ENCODE measurements around the gene LRIT3. TPM values are rescaled to one million over a fixed set of nuclear protein-coding genes. Genes with fewer than 3 reads are reported as not detected.

Gene LRIT3
- total RNA-seq, 1 experiment from 2014 or later: 0.11 TPM

DNA sequence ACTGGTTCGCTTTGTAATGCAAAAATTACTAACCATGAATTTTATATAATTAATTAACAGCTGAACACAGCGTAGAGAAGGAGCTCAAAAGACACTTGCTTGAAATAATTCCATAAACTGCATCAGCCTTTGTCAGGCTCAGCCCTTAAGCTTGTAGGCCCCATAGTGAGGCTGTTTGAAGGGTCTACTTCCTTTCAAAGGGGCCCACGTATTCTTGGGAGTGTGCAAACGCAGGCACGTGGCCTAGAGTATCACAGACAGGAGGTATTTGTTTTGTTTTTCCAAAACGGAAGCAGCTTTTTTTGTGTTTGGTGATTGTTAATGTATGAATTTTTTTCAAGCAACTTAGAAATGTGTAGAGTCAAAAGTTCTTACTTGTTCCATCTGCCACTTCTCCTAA lies 39.2 kb downstream of the LRIT3 start:
- Histone ChIP-seq H3K9ac (ENCODE audit: low read length) (no peak overlapping the region), H3K36me3 (ENCODE audit: low read depth, low read length) (no peaks in the 10 kb centered on the region), H3K4me1 (ENCODE audit: insufficient read depth, low read length) (no peaks in the 10 kb centered on the region), H2AFZ (ENCODE audit: low read length) (no peak overlapping the region), H3F3A (ENCODE audit: low read length, unreplicated experiment) (no peaks in the 10 kb centered on the region), H3K4me2 (ENCODE audit: low read length) (no peak overlapping the region), H3K9me2 (replicated peaks; ENCODE audit: low read length) (no peaks in the 10 kb centered on the region), H3K27me3 (ENCODE audit: low read length) (no peaks in the 10 kb centered on the region), H4K20me1 (ENCODE audit: low read length) (no peaks in the 10 kb centered on the region), H3K4me3 (ENCODE audit: low read length) (no peak overlapping the region), H3K79me2 (ENCODE audit: low read length) (no peaks in the 10 kb centered on the region), H3K27ac (ENCODE audit: low read length) (no peak overlapping the region), H3K9me3 (ENCODE audit: low read length) (no peaks in the 10 kb centered on the region)
- ATAC-seq: no peak
- ChIA-PET CTCF (no interaction called here), POLR2A (ENCODE audit: unreplicated experiment) (no interaction called here)
- DNase-seq: no peak
- TF ChIP-seq EZH2phosphoT487 (IDR thresholded peaks at IDR 0.05; ENCODE audit: borderline replicate concordance, low read length): no peak
- no peak for TF ChIP-seq EZH2 (IDR thresholded peaks at IDR 0.05; ENCODE audit: low read length, unreplicated experiment)
- TF ChIP-seq, protein P1, sequence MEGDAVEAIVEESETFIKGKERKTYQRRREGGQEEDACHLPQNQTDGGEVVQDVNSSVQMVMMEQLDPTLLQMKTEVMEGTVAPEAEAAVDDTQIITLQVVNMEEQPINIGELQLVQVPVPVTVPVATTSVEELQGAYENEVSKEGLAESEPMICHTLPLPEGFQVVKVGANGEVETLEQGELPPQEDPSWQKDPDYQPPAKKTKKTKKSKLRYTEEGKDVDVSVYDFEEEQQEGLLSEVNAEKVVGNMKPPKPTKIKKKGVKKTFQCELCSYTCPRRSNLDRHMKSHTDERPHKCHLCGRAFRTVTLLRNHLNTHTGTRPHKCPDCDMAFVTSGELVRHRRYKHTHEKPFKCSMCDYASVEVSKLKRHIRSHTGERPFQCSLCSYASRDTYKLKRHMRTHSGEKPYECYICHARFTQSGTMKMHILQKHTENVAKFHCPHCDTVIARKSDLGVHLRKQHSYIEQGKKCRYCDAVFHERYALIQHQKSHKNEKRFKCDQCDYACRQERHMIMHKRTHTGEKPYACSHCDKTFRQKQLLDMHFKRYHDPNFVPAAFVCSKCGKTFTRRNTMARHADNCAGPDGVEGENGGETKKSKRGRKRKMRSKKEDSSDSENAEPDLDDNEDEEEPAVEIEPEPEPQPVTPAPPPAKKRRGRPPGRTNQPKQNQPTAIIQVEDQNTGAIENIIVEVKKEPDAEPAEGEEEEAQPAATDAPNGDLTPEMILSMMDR (conservative IDR thresholded peaks at IDR 0.05; ENCODE audit: low read depth, low read length): no peak
- no TSS peak for BruUV-seq (replicated peaks)
- intact Hi-C loops (cut with micrococcal nuclease): no loop called here

GRCh38 chr4:109890076-109890475 lies 42.2 kb downstream of the LRIT3 start:
- no peaks in the 10 kb centered on the region for H3K4me1 ChIP-seq (ENCODE audit: insufficient read depth, low read length)
- no peaks in the 10 kb centered on the region for H4K20me1 ChIP-seq (ENCODE audit: low read length)
- intact Hi-C loops (cut with micrococcal nuclease): no loop called here
- no TSS peak for BruUV-seq (replicated peaks)
- no peak overlapping the region for H3K27ac ChIP-seq (ENCODE audit: low read length)
- no peaks in the 10 kb centered on the region for H3K9me2 ChIP-seq (replicated peaks; ENCODE audit: low read length)
- CTCF ChIA-PET: no interaction called here
- no peak overlapping the region for H3K4me2 ChIP-seq (ENCODE audit: low read length)
- POLR2A ChIA-PET (ENCODE audit: unreplicated experiment): no interaction called here
- TF ChIP-seq EZH2phosphoT487 (IDR thresholded peaks at IDR 0.05; ENCODE audit: borderline replicate concordance, low read length): no peak
- no peak for TF ChIP-seq EZH2 (IDR thresholded peaks at IDR 0.05; ENCODE audit: low read length, unreplicated experiment)
- TF ChIP-seq, protein P1 (conservative IDR thresholded peaks at IDR 0.05; ENCODE audit: low read depth, low read length): no peak
- DNase-seq (no peak), ATAC-seq (no peak)
- H3K9ac ChIP-seq (ENCODE audit: low read length): no peak overlapping the region
- no peaks in the 10 kb centered on the region for H3K9me3 ChIP-seq (ENCODE audit: low read length)
- no peaks in the 10 kb centered on the region for H3F3A ChIP-seq (ENCODE audit: low read length, unreplicated experiment)
- H2AFZ ChIP-seq (ENCODE audit: low read length): no peak overlapping the region
- no peaks in the 10 kb centered on the region for H3K36me3 ChIP-seq (ENCODE audit: low read depth, low read length)
- H3K27me3 ChIP-seq (ENCODE audit: low read length): no peaks in the 10 kb centered on the region
- no peak overlapping the region for H3K4me3 ChIP-seq (ENCODE audit: low read length)
- no peaks in the 10 kb centered on the region for H3K79me2 ChIP-seq (ENCODE audit: low read length)

DNA sequence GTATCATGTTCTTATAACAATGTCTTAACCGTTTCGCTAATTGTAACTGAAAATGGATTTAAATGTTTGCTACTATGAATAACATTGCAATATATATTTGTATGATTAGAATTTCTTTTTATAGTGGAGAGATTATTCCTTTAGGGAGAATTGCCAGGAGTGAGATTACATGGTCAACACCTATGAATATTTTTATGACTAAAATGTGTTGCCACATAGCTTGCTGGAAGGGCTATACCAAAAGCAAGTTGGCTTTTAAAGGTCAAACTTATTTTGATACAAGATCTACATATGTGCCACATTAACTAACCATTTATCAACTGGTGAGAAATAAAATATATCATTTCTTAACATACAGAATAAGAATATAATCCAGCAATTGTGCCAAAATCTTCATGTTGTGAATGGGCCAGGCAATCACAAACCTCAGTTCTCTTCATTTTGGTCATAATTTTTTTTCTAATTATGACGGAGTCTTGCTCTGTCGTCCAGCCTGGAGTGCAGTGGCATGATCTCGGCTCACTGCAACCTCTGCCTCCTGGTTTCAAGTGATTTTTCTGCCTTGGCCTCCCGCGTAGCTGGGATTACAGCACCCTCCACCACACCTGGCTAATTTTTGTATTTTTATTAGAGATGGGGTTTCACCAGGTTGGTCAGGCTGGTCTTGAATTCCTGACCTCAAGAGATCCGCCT lies 54.8 kb downstream of the LRIT3 start:
- POLR2A ChIA-PET (ENCODE audit: unreplicated experiment): no interaction called here
- ATAC-seq: no peak
- no peak for DNase-seq

More for the DNA sequence above, 54.8 kb downstream of the LRIT3 start:
- Histone ChIP-seq H3K27me3 (ENCODE audit: low read length) (no peaks in the 10 kb centered on the region), H3K36me3 (ENCODE audit: low read depth, low read length) (no peaks in the 10 kb centered on the region), H3K79me2 (ENCODE audit: low read length) (no peaks in the 10 kb centered on the region), H3K9ac (ENCODE audit: low read length) (no peak overlapping the region), H3K4me3 (ENCODE audit: low read length) (no peak overlapping the region), H3K9me3 (ENCODE audit: low read length) (no peaks in the 10 kb centered on the region), H3F3A (ENCODE audit: low read length, unreplicated experiment) (no peaks in the 10 kb centered on the region), H3K27ac (ENCODE audit: low read length) (no peak overlapping the region), H3K4me1 (ENCODE audit: insufficient read depth, low read length) (no peaks in the 10 kb centered on the region), H4K20me1 (ENCODE audit: low read length) (no peaks in the 10 kb centered on the region), H2AFZ (ENCODE audit: low read length) (no peak overlapping the region), H3K9me2 (replicated peaks; ENCODE audit: low read length) (no peaks in the 10 kb centered on the region), H3K4me2 (ENCODE audit: low read length) (no peak overlapping the region)
- CTCF ChIA-PET: no interaction called here
- TF ChIP-seq EZH2phosphoT487 (IDR thresholded peaks at IDR 0.05; ENCODE audit: borderline replicate concordance, low read length): no peak
- TF ChIP-seq EZH2 (IDR thresholded peaks at IDR 0.05; ENCODE audit: low read length, unreplicated experiment): no peak
- TF ChIP-seq, protein P1 (conservative IDR thresholded peaks at IDR 0.05; ENCODE audit: low read depth, low read length): no peak
- BruUV-seq (replicated peaks): no TSS peak
- intact Hi-C loops (cut with micrococcal nuclease): no loop called here
